Raji (cell line): ENCODE results near the gene NDEL1.

Experiments used
- POLR2A ChIP-seq: IDR thresholded peaks from 2 replicates; pipeline ENCODE4 v1.6.1; 2011; ENCODE audit warnings: low read depth, low read length, control low read depth; ENCODE audit not compliant: insufficient read depth

NDEL1 gene

GRCh38 chr17:8463099-8463498 is 27.4 kb downstream of the NDEL1 start:
- TF ChIP-seq POLR2A: no peak

- TF ChIP-seq POLR2A: no peak
These were observed 29.3 kb downstream of the NDEL1 start for GRCh38 chr17:8464941-8465340.

- TF ChIP-seq POLR2A: no peak
These were observed 29.7 kb downstream of the NDEL1 start for GRCh38 chr17:8465356-8465755.

- TF ChIP-seq POLR2A: no peak
These were observed 30.1 kb downstream of the NDEL1 start for GRCh38 chr17:8465759-8466158.

- TF ChIP-seq POLR2A: no peak
These were observed 30.8 kb downstream of the NDEL1 start for GRCh38 chr17:8466456-8466855.

GRCh38 chr17:8466873-8467272 is 31.2 kb downstream of the NDEL1 start:
- TF ChIP-seq POLR2A: no peak

GRCh38 chr17:8467527-8467926 is 31.8 kb downstream of the NDEL1 start:
- no peak for TF ChIP-seq POLR2A

- TF ChIP-seq POLR2A: no peak
These were observed 32.4 kb downstream of the NDEL1 start for GRCh38 chr17:8468127-8468526.

- no peak for TF ChIP-seq POLR2A
These were observed 33.3 kb downstream of the NDEL1 start for GRCh38 chr17:8468980-8469379.

- no peak for TF ChIP-seq POLR2A
These were observed 34.3 kb downstream of the NDEL1 start for GRCh38 chr17:8469964-8470363.

GRCh38 chr17:8470447-8471047 is 34.9 kb downstream of the NDEL1 start:
- no peak for TF ChIP-seq POLR2A

- no peak for TF ChIP-seq POLR2A
These were observed 37.0 kb downstream of the NDEL1 start for GRCh38 chr17:8472663-8473062.

- no peak for TF ChIP-seq POLR2A
These were observed 37.9 kb downstream of the NDEL1 start for GRCh38 chr17:8473451-8474192.

- no peak for TF ChIP-seq POLR2A
These were observed 39.1 kb downstream of the NDEL1 start for GRCh38 chr17:8474826-8475225.

GRCh38 chr17:8475227-8475626 is 39.5 kb downstream of the NDEL1 start:
- no peak for TF ChIP-seq POLR2A

GRCh38 chr17:8475781-8476180 is 40.1 kb downstream of the NDEL1 start:
- no peak for TF ChIP-seq POLR2A

GRCh38 chr17:8476741-8477140 is 41.1 kb downstream of the NDEL1 start:
- no peak for TF ChIP-seq POLR2A
